SK-N-SH (cell line): ENCODE measurements around the gene NEURL1. TPM values are rescaled to one million over a fixed set of nuclear protein-coding genes. Genes with fewer than 3 reads are reported as not detected.
A peak's percentile ranks its signal among the peaks of the same experiment; 100 is the strongest.

Experiments used
- CTCF ChIA-PET: fragments of 300-600, 350-600 bp; formaldehyde crosslinking; extraction: SDS; loops from one replicate; lab custom pipeline; 2021; lab: Yijun Ruan, JAX
- POLR2A ChIA-PET: fragments of 350-600 bp; sonication (Branson Sonifier 250); formaldehyde crosslinking; extraction: SDS; loops from one replicate; lab custom pipeline; 2020; ENCODE audit warnings: antibody characterized with exemption, inconsistent platforms; lab: Yijun Ruan, JAX
- DNase-seq: peaks from one replicate; pipeline ENCODE4 v3.0.0; 2012
- H2AFZ ChIP-seq: fragments of 200-600 bp; sonication (generic); 2 replicates; pipeline ENCODE4 v1.8.1; 2016; ENCODE audit warnings: antibody characterized with exemption, mild to moderate bottlenecking, low read depth
- H3F3A ChIP-seq: fragments of 200-600 bp; sonication (generic); replicated peaks from 2 replicates; pipeline ENCODE3; 2016; ENCODE audit warnings: antibody characterized with exemption, mild to moderate bottlenecking; ENCODE audit not compliant: insufficient read depth
- H3K27ac ChIP-seq, 2 experiments: fragments of 200-500 bp in 1 of 2; fragments of 200-600 bp in 1 of 2; sonication (Bioruptor generic) in 1 of 2; sonication (generic), shearing (Covaris generic) in 1 of 2; 2 replicates each; pipeline versions ENCODE4 v1.5.1 to v1.6.1; 2014 to 2016; ENCODE audit warnings: low read depth in 2 of 2, inconsistent platforms in 1 of 2, low read length in 1 of 2, mild to moderate bottlenecking in 1 of 2, mixed read lengths in 1 of 2
- H3K27me3 ChIP-seq: fragments of 200-600 bp; sonication (generic), shearing (Covaris generic); 2 replicates; pipeline ENCODE4 v1.6.1; 2016; ENCODE audit warnings: mixed run types; ENCODE audit not compliant: insufficient read depth
- H3K36me3 ChIP-seq, 2 experiments: fragments of 200-500 bp in 1 of 2; fragments of 200-600 bp in 1 of 2; sonication (Bioruptor generic) in 1 of 2; sonication (generic) in 1 of 2; replicated peaks in 1 of 2; 2 replicates each; pipeline versions ENCODE3 to v1.5.1; 2014 to 2016; ENCODE audit warnings: low read length in 1 of 2, mild to moderate bottlenecking in 1 of 2; ENCODE audit not compliant: insufficient read depth in 2 of 2, control insufficient read depth in 1 of 2
- H3K4me1 ChIP-seq, 2 experiments: fragments of 200-500 bp in 1 of 2; fragments of 200-600 bp in 1 of 2; sonication (Bioruptor generic) in 1 of 2; sonication (generic), shearing (Covaris generic) in 1 of 2; 2 replicates each; pipeline versions ENCODE4 v1.5.1 to v1.6.1; 2014 to 2016; ENCODE audit warnings: low read depth in 1 of 2, low read length in 1 of 2, mixed run types in 1 of 2; ENCODE audit not compliant: insufficient read depth in 2 of 2, control insufficient read depth in 1 of 2
- H3K4me2 ChIP-seq: fragments of 200-600 bp; sonication (generic), shearing (Covaris generic); 2 replicates; pipeline ENCODE4 v1.6.1; 2017; ENCODE audit warnings: mixed run types
- H3K4me3 ChIP-seq, 2 experiments: fragments of 200-500 bp in 1 of 2; fragments of 200-600 bp in 1 of 2; sonication (Bioruptor generic) in 1 of 2; sonication (generic), shearing (Covaris generic) in 1 of 2; 2 replicates each; pipeline versions ENCODE4 v1.5.1 to v1.8.1; 2014 to 2016; ENCODE audit warnings: low read depth in 2 of 2, inconsistent platforms in 1 of 2, low read length in 1 of 2, mild to moderate bottlenecking in 1 of 2, mixed read lengths in 1 of 2, moderate library complexity in 1 of 2
- H3K79me2 ChIP-seq: fragments of 200-600 bp; sonication (generic); 2 replicates; pipeline ENCODE4 v1.8.1; 2017; ENCODE audit warnings: mild to moderate bottlenecking; ENCODE audit not compliant: insufficient read depth
- H3K9ac ChIP-seq: fragments of 200-600 bp; sonication (generic); 2 replicates; pipeline ENCODE4 v1.6.1; 2017; ENCODE audit warnings: mixed run types
- H3K9me2 ChIP-seq: fragments of 200-600 bp; sonication (generic); 2 replicates; pipeline ENCODE4 v1.6.1; 2017; ENCODE audit warnings: mixed run types
- H3K9me3 ChIP-seq: fragments of 200-600 bp; sonication (generic); 2 replicates; pipeline ENCODE4 v1.6.1; 2017; ENCODE audit warnings: mixed run types, mild to moderate bottlenecking, moderate library complexity
- H4K20me1 ChIP-seq: fragments of 200-600 bp; sonication (generic); 2 replicates; pipeline ENCODE4 v1.6.1; 2017; ENCODE audit warnings: mild to moderate bottlenecking, mixed run types; ENCODE audit not compliant: insufficient read depth
- FOXM1 ChIP-seq: IDR thresholded peaks from 2 replicates; pipeline ENCODE4 v1.4.0; 2012; ENCODE audit warnings: low read depth, mild to moderate bottlenecking
- MXI1 ChIP-seq: IDR thresholded peaks from 2 replicates; pipeline ENCODE4 v1.6.1; 2012; ENCODE audit warnings: mild to moderate bottlenecking, low read depth, low read length, improper control_type of control experiment
- NRF1 ChIP-seq: IDR thresholded peaks from 2 replicates; pipeline ENCODE4 v1.6.1; 2012; ENCODE audit warnings: low read depth, mild to moderate bottlenecking, low read length
- REST ChIP-seq: IDR thresholded peaks from 2 replicates; pipeline ENCODE4 v1.6.1; 2012; ENCODE audit warnings: mild to moderate bottlenecking, low read depth, low read length, moderate library complexity
- RXRA ChIP-seq: IDR thresholded peaks from 2 replicates; pipeline ENCODE4 v1.4.0; 2012; ENCODE audit warnings: low read depth, mild to moderate bottlenecking, borderline replicate concordance
- ZBTB33 ChIP-seq: IDR thresholded peaks from 2 replicates; pipeline ENCODE4 v1.4.0; 2012; ENCODE audit warnings: low read depth, borderline replicate concordance
- WGBS: methylation state at CpG from one replicate; pipeline ENCODE4 v1.1.6; 2017; ENCODE audit warnings: low lambda C conversion rate; 5-methylcytosine and 5-hydroxymethylcytosine counted together
- polyA plus RNA-seq, 3 experiments: library from polyadenylated mRNA; depleted of rRNA; stranded (reverse); fragments of >200 nt; gene quantifications; 2 replicates each; pipeline ENCODE4 v1.2.3, GENCODE V29; 2012

Gene NEURL1
- polyA plus RNA-seq, 1 of the 3 experiments (the other 2 are of a cell fraction), result 0.05 TPM

GRCh38 chr10:103554488-103555324, 61.2 kb downstream of the NEURL1 start:
- Histone ChIP-seq H3K27me3 (peaks cover 9% of the 10 kb centered on the region; the same call in 1 of the 2 replicates), H4K20me1 (no peaks in the 10 kb centered on the region)
- TF ChIP-seq RXRA (no peak), MXI1 (peak; percentile 66), NRF1 (peak; percentile 32; the same call in 1 of the 2 replicates)
- TF ChIP-seq, all 33 proteins: peak for 2
- Histone ChIP-seq H3K9ac (no peak overlapping the region), H3K79me2 (no peaks in the 10 kb centered on the region), H3K4me2 (peak overlapping the region; percentile 71), H3F3A (no peaks in the 10 kb centered on the region), H3K27ac (peak overlapping the region in 1 of 2 experiments; percentile 8; a peak in 1 of 4 replicates), H3K4me1 (peaks cover 0 to 54% of the 10 kb centered on the region in 2 experiments; a peak in 1 of 4 replicates), H3K9me3 (no peaks in the 10 kb centered on the region), H3K4me3 (peak overlapping the region; percentile 43 to 44; a peak in 3 of 4 replicates), H3K36me3 (no peaks in the 10 kb centered on the region), H3K9me2 (no peaks in the 10 kb centered on the region), H2AFZ (peak overlapping the region; percentile 41; the same call in 1 of the 2 replicates)
- WGBS, result 14% methylated on average over 19 of the region's 44 CpGs
- ChIA-PET POLR2A (interaction anchor here (0.8 kb wide), 1 partner anchor 9 kb away, joined by 4 read pairs; no protein-coding TSS in a partner anchor), CTCF (interaction anchor here (0.6 to 1.8 kb wide), 5 partner anchors 9 to 69 kb away, joined by 3 to 9 read pairs (median 5); no protein-coding TSS in a partner anchor)
- peak; percentile 91 for DNase-seq

- Histone ChIP-seq H3K9me3 (no peaks in the 10 kb centered on the region), H3K79me2 (no peaks in the 10 kb centered on the region), H3K9me2 (no peaks in the 10 kb centered on the region), H3K9ac (no peak overlapping the region), H3K4me2 (peak overlapping the region; percentile 71), H3K36me3 (no peaks in the 10 kb centered on the region), H3K27me3 (peaks cover 9% of the 10 kb centered on the region; the same call in 1 of the 2 replicates), H3K4me3 (peak overlapping the region; percentile 41 to 44)
- CTCF ChIA-PET, result interaction anchor here (0.6 to 1.8 kb wide), 4 partner anchors 9 to 70 kb away, joined by 4 to 9 read pairs (median 6); no protein-coding TSS in a partner anchor
- POLR2A ChIA-PET, result interaction anchor here (0.8 kb wide), 1 partner anchor 9 kb away, joined by 4 read pairs; no protein-coding TSS in a partner anchor
- no peak for DNase-seq
- 19% methylated on average over 3 of the region's 18 CpGs for WGBS
- no peak for TF ChIP-seq REST
- TF ChIP-seq FOXM1, result no peak
- no peak for TF ChIP-seq ZBTB33
- TF ChIP-seq, all 33 proteins: peak for 0
- H3K4me1 ChIP-seq, result peaks cover 0 to 51% of the 10 kb centered on the region in 2 experiments; a peak in 1 of 4 replicates
- peak overlapping the region in 1 of 2 experiments; percentile 45; a peak in 2 of 4 replicates for H3K27ac ChIP-seq
- H4K20me1 ChIP-seq, result no peaks in the 10 kb centered on the region
- H3F3A ChIP-seq, result no peaks in the 10 kb centered on the region
- H2AFZ ChIP-seq, result no peak overlapping the region
Measured at GRCh38 chr10:103555325-103555649, 61.8 kb downstream of the NEURL1 start.
